ENCODE measurements around the gene STYX. TPM values are rescaled to one million over a fixed set of nuclear protein-coding genes. Genes with fewer than 3 reads are reported as not detected.

STYX gene
- total and polyA plus RNA-seq, 2 of the 4 experiments (the other 2 are of a cell fraction) = 5.8 to 7.5 TPM

GRCh38 chr14:52683985-52684520 lies 45.9 kb upstream of the STYX start:
- Histone ChIP-seq H2AFZ (replicated peaks; ENCODE audit: low read length, poor library complexity) (no peak overlapping the region), H4K8ac (ENCODE audit: low read depth in 2 of 2, low read length in 2 of 2) (no peak overlapping the region), H3K9me1 (ENCODE audit: insufficient read depth, low read length) (no peaks in the 10 kb centered on the region; the same call in 1 of the 2 replicates), H3K23ac (ENCODE audit: low read depth, low read length) (no peak overlapping the region), H3K36me3 (ENCODE audit: control insufficient read depth, insufficient read depth, low read length) (no peaks in the 10 kb centered on the region; the same call in 1 of the 2 replicates), H2AK5ac (ENCODE audit: low read depth, low read length) (no peak overlapping the region), H3K27me3 (ENCODE audit: control insufficient read depth, insufficient read depth, low read length) (no peaks in the 10 kb centered on the region), H2AK9ac (replicated peaks; ENCODE audit: low read depth, low read length, poor library complexity) (no peak overlapping the region), H3K27ac (ENCODE audit: insufficient read depth, low read length) (no peak overlapping the region), H3K56ac (ENCODE audit: extremely low read depth, insufficient read depth, low read length) (no peak overlapping the region), H3K4me1 (ENCODE audit: control insufficient read depth, insufficient read depth, low read length) (peaks cover 4% of the 10 kb centered on the region; the same call in 1 of the 2 replicates), H2BK5ac (ENCODE audit: low read depth, low read length, poor library complexity, severe bottlenecking) (peak overlapping the region; percentile 33), H3K4me3 (ENCODE audit: insufficient read depth, low read depth, low read length) (no peak overlapping the region), H4K91ac (ENCODE audit: insufficient read depth, low read depth, low read length) (no peak overlapping the region), H4K20me1 (ENCODE audit: insufficient read depth, low read length) (peaks cover 38% of the 10 kb centered on the region), H3K9ac (ENCODE audit: low read depth, low read length) (no peak overlapping the region), H4K5ac (ENCODE audit: low read depth, low read length) (peak overlapping the region; percentile 44; the same call in 1 of the 2 replicates), H2BK15ac (ENCODE audit: low read depth, low read length) (no peak overlapping the region), H3K9me3 (ENCODE audit: control insufficient read depth, insufficient read depth, low read length) (no peaks in the 10 kb centered on the region), H2BK20ac (ENCODE audit: low read depth, low read length) (no peak overlapping the region), H3K4ac (ENCODE audit: low read depth, low read length) (no peak overlapping the region), H2BK120ac (ENCODE audit: low read depth, low read length) (no peak overlapping the region), H3K4me2 (ENCODE audit: low read depth, low read length) (no peak overlapping the region), H3K14ac (replicated peaks; ENCODE audit: low read depth, low read length) (0 out of 2 replicates have a peak overlapping the region, but pooled peaks have one; percentile 21), H3K18ac (ENCODE audit: low read depth, low read length) (no peak overlapping the region), H3K79me1 (ENCODE audit: low read depth in 1 of 2, low read length in 2 of 2) (peaks cover 21 to 58% of the 10 kb centered on the region in 2 experiments)
- intact Hi-C loops (cut with micrococcal nuclease) (no loop called here), dilution Hi-C loops (cut with HindIII; ENCODE audit: low sequenced_read_pairs, unreplicated experiment) (no loop called here), in situ Hi-C loops (cut with MboI; ENCODE audit: low sequenced_read_pairs) (loop anchor here (25.0 kb wide), 1 partner anchor 372 kb away; the partner anchor contains the start of gene PTGER2)
- DNase-seq (no peak), ATAC-seq (ENCODE audit: low read depth) (no peak)
- peak; percentile 30; the same call in 1 of the 2 replicates for TF ChIP-seq USF2 (IDR thresholded peaks at IDR 0.05; ENCODE audit: low read depth, low read length)
- TF ChIP-seq MAFK (IDR thresholded peaks at IDR 0.05; ENCODE audit: low read depth, low read length) = no peak
- CTCF ChIA-PET = interaction anchor here (1.0 kb wide), 1 partner anchor 12 kb away, joined by 3 read pairs; the partner anchor contains the start of gene ERO1A
- no TSS peak for BruUV-seq (replicated peaks)
- POLR2A ChIA-PET (ENCODE audit: unreplicated experiment) = no interaction called here
- WGBS, 2 experiments (ENCODE audit: extremely low coverage in 2 of 2, insufficient read length in 1 of 2) = no CpG with 5 or more reads among the region's 2 CpGs
